ENCODE measurements around the gene RGS12. TPM values are rescaled to one million over a fixed set of nuclear protein-coding genes. Genes with fewer than 3 reads are reported as not detected.

RGS12 gene
- total RNA-seq, 4 donors from 2014 or later, result 11.3 to 27.6 (median 14.6) TPM

- DNase-seq (ENCODE audit: low spot score) (no peak), ATAC-seq (ENCODE audit: low FRiP score) (no peak)
- no peak for TF ChIP-seq CTCF (IDR thresholded peaks at IDR 0.05)
Observed at GRCh38 chr4:3301450-3302172, 8.8 kb downstream of the RGS12 start.

GRCh38 chr4:3302173-3302785 lies 9.5 kb downstream of the RGS12 start:
- DNase-seq (ENCODE audit: low spot score) (no peak), ATAC-seq (ENCODE audit: low FRiP score) (no peak)
- TF ChIP-seq CTCF (IDR thresholded peaks at IDR 0.05), result no peak

GRCh38 chr4:3302786-3303564 lies 10.2 kb downstream of the RGS12 start:
- no peak for DNase-seq (ENCODE audit: low spot score)
- no peak for TF ChIP-seq CTCF (IDR thresholded peaks at IDR 0.05)
- ATAC-seq (ENCODE audit: low FRiP score), result peak; percentile 23

- no peak for TF ChIP-seq CTCF (IDR thresholded peaks at IDR 0.05)
- DNase-seq (ENCODE audit: low spot score) (no peak), ATAC-seq (ENCODE audit: low FRiP score) (no peak)
Observed at GRCh38 chr4:3303565-3303824, 10.7 kb downstream of the RGS12 start.

- ATAC-seq (ENCODE audit: low FRiP score) (no peak), DNase-seq (ENCODE audit: low spot score) (no peak)
- TF ChIP-seq CTCF (IDR thresholded peaks at IDR 0.05), result no peak
Observed at GRCh38 chr4:3303923-3304710, 11.3 kb downstream of the RGS12 start.

GRCh38 chr4:3304831-3305609 lies 12.2 kb downstream of the RGS12 start:
- no peak for DNase-seq (ENCODE audit: low spot score)
- ATAC-seq (ENCODE audit: low FRiP score), result peak; percentile 63
- no peak for TF ChIP-seq CTCF (IDR thresholded peaks at IDR 0.05)
